CD4-positive, alpha-beta T cell treated with Interferon alpha-2 for 1 hour (primary cell): ENCODE measurements around the gene ZNF236.
"Not testable (repeated sequence)": the region's sequence is repeated elsewhere in the genome, so short reads cannot be mapped to it uniquely, and the experiment has no call there.

ENCODE experiments used
- DNase-seq, 2 donors: peaks; one replicate each; pipeline ENCODE4 v3.0.0-alpha.2; 2020 to 2022

Gene ZNF236

GRCh38 chr18:77012806-77013541, 190.6 kb downstream of the ZNF236 start:
- DNase-seq, result no peak

- no peak for DNase-seq
Measured at GRCh38 chr18:77013811-77014521, 191.6 kb downstream of the ZNF236 start.

GRCh38 chr18:77014538-77014937, 192.2 kb downstream of the ZNF236 start:
- DNase-seq, result no peak

- no peak for DNase-seq
Measured at GRCh38 chr18:77015169-77015568, 192.8 kb downstream of the ZNF236 start.

GRCh38 chr18:77015771-77016710, 193.7 kb downstream of the ZNF236 start:
- DNase-seq, result no peak

- DNase-seq, result no peak
Measured at GRCh38 chr18:77016936-77017335, 194.6 kb downstream of the ZNF236 start.

GRCh38 chr18:77017355-77017754, 195.0 kb downstream of the ZNF236 start:
- no peak for DNase-seq

- not testable (repeated sequence) for DNase-seq
Measured at GRCh38 chr18:77018650-77019049, 196.3 kb downstream of the ZNF236 start.

- DNase-seq, result no peak
Measured at GRCh38 chr18:77019641-77020040, 197.3 kb downstream of the ZNF236 start.
